ENCODE data around the gene SLC27A1.

DNA sequence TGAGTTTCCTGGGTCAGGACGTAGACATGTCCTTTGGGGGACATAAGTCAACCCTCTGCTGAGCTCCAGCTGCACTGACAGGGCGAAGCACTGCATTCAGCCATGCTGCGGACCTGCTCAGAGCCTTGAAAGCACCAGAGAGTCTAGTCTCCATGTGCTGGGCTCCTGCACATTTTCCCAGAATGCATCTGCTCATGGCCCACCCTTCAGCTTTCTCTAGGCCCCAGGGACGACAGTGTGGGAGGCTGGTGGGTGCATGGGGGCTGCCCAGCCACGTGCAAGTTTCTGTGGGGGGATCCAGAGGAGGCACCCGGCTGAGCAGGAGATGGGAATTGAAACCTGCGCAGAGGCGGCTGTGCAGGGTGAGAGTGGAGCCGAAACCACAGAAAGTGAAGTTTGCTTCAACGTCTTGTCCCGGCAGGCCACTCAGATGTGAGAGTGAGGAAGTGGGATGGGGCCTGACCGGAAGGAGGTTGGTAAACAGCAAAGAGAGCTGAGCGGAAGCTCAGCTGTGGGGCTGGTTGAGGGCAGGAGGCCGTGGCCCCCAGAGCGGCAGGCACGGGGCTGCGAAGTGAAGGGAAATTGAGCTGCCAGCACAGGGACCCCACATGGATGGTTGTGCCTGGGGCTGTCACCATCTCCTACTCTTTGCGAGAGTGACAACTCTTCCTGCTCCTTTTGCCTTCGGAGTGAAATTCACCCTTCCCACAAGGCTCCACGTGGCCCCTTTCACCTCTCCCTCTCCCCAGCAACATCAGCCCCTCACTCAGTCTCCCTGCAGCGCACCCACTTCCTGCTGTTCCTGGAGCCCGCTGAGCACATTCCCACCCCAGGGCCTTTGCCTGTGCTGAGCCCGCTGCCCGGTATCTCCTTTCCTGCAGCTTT, 52.9 kb downstream of the SLC27A1 start:
- TF ChIP-seq JUND (IDR thresholded peaks at IDR 0.05): no peak
- no peak for TF ChIP-seq EP300 (IDR thresholded peaks at IDR 0.05; ENCODE audit: borderline replicate concordance in 1 of 2, low read depth in 1 of 2, low read length in 1 of 2)
- no peak for TF ChIP-seq POLR2AphosphoS5 (IDR thresholded peaks at IDR 0.05; ENCODE audit: low read depth, low read length)
- TF ChIP-seq SIN3A (IDR thresholded peaks at IDR 0.05; ENCODE audit: borderline replicate concordance, low read depth, low read length): no peak
- TF ChIP-seq GABPA (IDR thresholded peaks at IDR 0.05; ENCODE audit: low read depth): no peak
- TF ChIP-seq, protein P1, sequence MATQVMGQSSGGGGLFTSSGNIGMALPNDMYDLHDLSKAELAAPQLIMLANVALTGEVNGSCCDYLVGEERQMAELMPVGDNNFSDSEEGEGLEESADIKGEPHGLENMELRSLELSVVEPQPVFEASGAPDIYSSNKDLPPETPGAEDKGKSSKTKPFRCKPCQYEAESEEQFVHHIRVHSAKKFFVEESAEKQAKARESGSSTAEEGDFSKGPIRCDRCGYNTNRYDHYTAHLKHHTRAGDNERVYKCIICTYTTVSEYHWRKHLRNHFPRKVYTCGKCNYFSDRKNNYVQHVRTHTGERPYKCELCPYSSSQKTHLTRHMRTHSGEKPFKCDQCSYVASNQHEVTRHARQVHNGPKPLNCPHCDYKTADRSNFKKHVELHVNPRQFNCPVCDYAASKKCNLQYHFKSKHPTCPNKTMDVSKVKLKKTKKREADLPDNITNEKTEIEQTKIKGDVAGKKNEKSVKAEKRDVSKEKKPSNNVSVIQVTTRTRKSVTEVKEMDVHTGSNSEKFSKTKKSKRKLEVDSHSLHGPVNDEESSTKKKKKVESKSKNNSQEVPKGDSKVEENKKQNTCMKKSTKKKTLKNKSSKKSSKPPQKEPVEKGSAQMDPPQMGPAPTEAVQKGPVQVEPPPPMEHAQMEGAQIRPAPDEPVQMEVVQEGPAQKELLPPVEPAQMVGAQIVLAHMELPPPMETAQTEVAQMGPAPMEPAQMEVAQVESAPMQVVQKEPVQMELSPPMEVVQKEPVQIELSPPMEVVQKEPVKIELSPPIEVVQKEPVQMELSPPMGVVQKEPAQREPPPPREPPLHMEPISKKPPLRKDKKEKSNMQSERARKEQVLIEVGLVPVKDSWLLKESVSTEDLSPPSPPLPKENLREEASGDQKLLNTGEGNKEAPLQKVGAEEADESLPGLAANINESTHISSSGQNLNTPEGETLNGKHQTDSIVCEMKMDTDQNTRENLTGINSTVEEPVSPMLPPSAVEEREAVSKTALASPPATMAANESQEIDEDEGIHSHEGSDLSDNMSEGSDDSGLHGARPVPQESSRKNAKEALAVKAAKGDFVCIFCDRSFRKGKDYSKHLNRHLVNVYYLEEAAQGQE (IDR thresholded peaks at IDR 0.05; ENCODE audit: low read depth, low read length): no peak
- TF ChIP-seq, protein P2, sequence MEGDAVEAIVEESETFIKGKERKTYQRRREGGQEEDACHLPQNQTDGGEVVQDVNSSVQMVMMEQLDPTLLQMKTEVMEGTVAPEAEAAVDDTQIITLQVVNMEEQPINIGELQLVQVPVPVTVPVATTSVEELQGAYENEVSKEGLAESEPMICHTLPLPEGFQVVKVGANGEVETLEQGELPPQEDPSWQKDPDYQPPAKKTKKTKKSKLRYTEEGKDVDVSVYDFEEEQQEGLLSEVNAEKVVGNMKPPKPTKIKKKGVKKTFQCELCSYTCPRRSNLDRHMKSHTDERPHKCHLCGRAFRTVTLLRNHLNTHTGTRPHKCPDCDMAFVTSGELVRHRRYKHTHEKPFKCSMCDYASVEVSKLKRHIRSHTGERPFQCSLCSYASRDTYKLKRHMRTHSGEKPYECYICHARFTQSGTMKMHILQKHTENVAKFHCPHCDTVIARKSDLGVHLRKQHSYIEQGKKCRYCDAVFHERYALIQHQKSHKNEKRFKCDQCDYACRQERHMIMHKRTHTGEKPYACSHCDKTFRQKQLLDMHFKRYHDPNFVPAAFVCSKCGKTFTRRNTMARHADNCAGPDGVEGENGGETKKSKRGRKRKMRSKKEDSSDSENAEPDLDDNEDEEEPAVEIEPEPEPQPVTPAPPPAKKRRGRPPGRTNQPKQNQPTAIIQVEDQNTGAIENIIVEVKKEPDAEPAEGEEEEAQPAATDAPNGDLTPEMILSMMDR (IDR thresholded peaks at IDR 0.05): no peak
- TF ChIP-seq TAF1 (IDR thresholded peaks at IDR 0.05; ENCODE audit: borderline replicate concordance, low read depth, low read length): no peak
- TF ChIP-seq RFX5 (IDR thresholded peaks at IDR 0.05; ENCODE audit: low read length): no peak
- TF ChIP-seq, protein P3, sequence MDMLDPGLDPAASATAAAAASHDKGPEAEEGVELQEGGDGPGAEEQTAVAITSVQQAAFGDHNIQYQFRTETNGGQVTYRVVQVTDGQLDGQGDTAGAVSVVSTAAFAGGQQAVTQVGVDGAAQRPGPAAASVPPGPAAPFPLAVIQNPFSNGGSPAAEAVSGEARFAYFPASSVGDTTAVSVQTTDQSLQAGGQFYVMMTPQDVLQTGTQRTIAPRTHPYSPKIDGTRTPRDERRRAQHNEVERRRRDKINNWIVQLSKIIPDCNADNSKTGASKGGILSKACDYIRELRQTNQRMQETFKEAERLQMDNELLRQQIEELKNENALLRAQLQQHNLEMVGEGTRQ (IDR thresholded peaks at IDR 0.05; ENCODE audit: borderline replicate concordance, low read depth, low read length): no peak
- TF ChIP-seq MXI1 (IDR thresholded peaks at IDR 0.05; ENCODE audit: low read depth, low read length): no peak
- TF ChIP-seq SMC3 (IDR thresholded peaks at IDR 0.05; ENCODE audit: low read depth, low read length): no peak
- TF ChIP-seq, protein P4, sequence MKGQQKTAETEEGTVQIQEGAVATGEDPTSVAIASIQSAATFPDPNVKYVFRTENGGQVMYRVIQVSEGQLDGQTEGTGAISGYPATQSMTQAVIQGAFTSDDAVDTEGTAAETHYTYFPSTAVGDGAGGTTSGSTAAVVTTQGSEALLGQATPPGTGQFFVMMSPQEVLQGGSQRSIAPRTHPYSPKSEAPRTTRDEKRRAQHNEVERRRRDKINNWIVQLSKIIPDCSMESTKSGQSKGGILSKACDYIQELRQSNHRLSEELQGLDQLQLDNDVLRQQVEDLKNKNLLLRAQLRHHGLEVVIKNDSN (IDR thresholded peaks at IDR 0.05; ENCODE audit: borderline replicate concordance, low read depth): no peak
